ENCODE results near the gene VRK2.
A peak's percentile ranks its signal among the peaks of the same experiment; 100 is the strongest.
"Not testable (repeated sequence)": the region's sequence is repeated elsewhere in the genome, so short reads cannot be mapped to it uniquely, and the experiment has no call there.

VRK2 gene

DNA sequence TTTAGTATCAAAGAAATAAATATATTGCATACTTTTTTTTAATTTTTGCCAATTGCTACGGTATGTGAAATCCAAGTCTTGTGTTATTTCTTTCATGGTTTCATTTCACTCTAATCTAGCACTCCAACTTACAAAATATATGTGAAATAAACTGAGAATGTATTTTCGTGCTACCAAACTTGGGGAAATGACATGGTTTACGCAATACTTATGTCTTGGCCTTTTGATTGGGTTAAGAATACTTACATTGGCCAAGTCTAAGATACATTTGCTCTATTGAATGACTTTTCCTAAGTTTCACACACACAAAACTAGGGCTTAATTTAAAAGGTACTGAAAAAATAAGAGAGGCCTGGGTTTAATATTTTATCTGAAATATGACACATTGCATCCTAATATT is 80.5 kb downstream of the VRK2 start:
- H3K36me3 ChIP-seq (ENCODE audit: control insufficient read depth in 5 of 5, insufficient read depth in 5 of 5, low read length in 5 of 5), result peaks cover 0 to 14% (median 4%) of the 10 kb centered on the region in 5 donors
- peaks cover 3 to 27% (median 16%) of the 10 kb centered on the region in 5 donors for H3K4me1 ChIP-seq (ENCODE audit: control insufficient read depth in 5 of 5, insufficient read depth in 5 of 5, low read length in 5 of 5)
- no peak overlapping the region for H3K4me3 ChIP-seq (ENCODE audit: low read depth in 1 of 5, low read length in 5 of 5)
- no peaks in the 10 kb centered on the region for H3K9me3 ChIP-seq (ENCODE audit: control insufficient read depth in 5 of 5, low read length in 5 of 5)
- H3K9ac ChIP-seq (ENCODE audit: low read length in 5 of 5), result no peak overlapping the region
- H3K27me3 ChIP-seq (ENCODE audit: control insufficient read depth in 5 of 5, insufficient read depth in 4 of 5, low read length in 5 of 5), result no peaks in the 10 kb centered on the region
- H3K27ac ChIP-seq (ENCODE audit: low read depth, low read length), result no peak overlapping the region

DNA sequence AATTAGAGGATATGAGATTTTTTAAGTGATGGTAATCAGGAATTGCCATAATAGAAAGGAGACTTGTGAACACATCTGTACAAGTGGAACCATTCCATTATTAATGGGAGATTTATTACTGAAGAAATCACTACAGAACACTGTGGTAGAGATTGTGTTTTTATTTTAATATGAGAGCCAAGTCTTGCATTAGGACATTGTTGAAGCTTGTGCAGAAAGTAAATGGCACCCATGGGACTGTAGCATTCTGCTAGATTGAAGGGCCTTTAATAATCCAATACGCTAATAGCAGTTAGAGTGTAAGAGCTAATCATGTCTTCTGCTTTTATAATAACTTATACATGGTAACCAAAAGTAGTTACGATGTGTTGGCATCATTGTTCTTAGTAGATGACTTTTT is 83.6 kb downstream of the VRK2 start:
- Histone ChIP-seq H3K27me3 (ENCODE audit: control insufficient read depth in 5 of 5, insufficient read depth in 4 of 5, low read length in 5 of 5) (no peaks in the 10 kb centered on the region), H3K9ac (ENCODE audit: low read length in 5 of 5) (no peak overlapping the region), H3K4me1 (ENCODE audit: control insufficient read depth in 5 of 5, insufficient read depth in 5 of 5, low read length in 5 of 5) (peaks cover 3 to 28% (median 16%) of the 10 kb centered on the region in 5 donors), H3K27ac (ENCODE audit: low read depth, low read length) (no peak overlapping the region), H3K4me3 (ENCODE audit: low read depth in 1 of 5, low read length in 5 of 5) (no peak overlapping the region), H3K36me3 (ENCODE audit: control insufficient read depth in 5 of 5, insufficient read depth in 5 of 5, low read length in 5 of 5) (peaks cover 0 to 6% (median 2%) of the 10 kb centered on the region in 5 donors), H3K9me3 (ENCODE audit: control insufficient read depth in 5 of 5, low read length in 5 of 5) (no peaks in the 10 kb centered on the region)

DNA sequence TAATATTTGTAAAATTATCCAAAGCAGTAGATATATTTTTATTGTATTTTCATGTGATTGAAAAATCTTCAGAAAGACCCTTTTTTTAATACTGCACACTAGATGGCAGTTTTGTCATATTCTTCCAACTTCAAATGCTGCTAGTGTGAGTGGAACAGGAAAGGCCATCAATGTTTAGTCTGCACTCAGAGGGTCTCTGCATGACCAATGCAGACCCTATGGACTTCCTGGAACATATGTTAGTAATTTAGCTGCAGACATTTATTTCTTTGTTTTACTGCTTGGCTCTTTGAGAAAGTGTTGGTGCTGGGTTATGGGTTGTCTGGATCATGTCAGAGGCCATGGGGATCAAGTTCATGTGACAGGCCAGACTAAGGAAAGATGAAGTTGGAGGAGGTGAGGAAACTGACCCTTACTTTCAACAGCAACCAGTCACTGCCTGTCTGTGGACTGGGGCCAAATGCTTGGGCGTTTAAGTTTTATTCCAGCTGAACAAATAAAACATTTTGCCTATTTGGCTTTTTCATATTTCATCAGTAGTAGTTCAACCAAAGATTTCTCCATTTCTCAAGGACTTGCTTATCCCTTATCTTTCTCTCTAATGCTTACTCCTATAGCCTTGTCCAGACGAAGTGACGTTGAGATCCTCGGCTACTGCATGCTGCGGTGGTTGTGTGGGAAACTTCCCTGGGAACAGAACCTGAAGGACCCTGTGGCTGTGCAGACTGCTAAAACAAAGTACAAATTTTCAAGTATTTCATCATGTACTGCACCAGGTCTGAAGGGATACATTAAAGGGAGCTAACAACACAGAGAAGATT is 84.8 kb downstream of the VRK2 start:
- Histone ChIP-seq H3K9ac (ENCODE audit: low read length in 5 of 5) (peak overlapping the region in 2 of 5 donors; percentile 11 to 47), H3K27me3 (ENCODE audit: control insufficient read depth in 5 of 5, insufficient read depth in 4 of 5, low read length in 5 of 5) (no peaks in the 10 kb centered on the region), H3K4me3 (ENCODE audit: low read depth in 1 of 5, low read length in 5 of 5) (no peak overlapping the region), H3K27ac (ENCODE audit: low read depth, low read length) (no peak overlapping the region), H3K36me3 (ENCODE audit: control insufficient read depth in 5 of 5, insufficient read depth in 5 of 5, low read length in 5 of 5) (peaks cover 0 to 6% (median 2%) of the 10 kb centered on the region in 5 donors), H3K4me1 (ENCODE audit: control insufficient read depth in 5 of 5, insufficient read depth in 5 of 5, low read length in 5 of 5) (peaks cover 3 to 28% (median 16%) of the 10 kb centered on the region in 5 donors), H3K9me3 (ENCODE audit: control insufficient read depth in 5 of 5, low read length in 5 of 5) (no peaks in the 10 kb centered on the region)

DNA sequence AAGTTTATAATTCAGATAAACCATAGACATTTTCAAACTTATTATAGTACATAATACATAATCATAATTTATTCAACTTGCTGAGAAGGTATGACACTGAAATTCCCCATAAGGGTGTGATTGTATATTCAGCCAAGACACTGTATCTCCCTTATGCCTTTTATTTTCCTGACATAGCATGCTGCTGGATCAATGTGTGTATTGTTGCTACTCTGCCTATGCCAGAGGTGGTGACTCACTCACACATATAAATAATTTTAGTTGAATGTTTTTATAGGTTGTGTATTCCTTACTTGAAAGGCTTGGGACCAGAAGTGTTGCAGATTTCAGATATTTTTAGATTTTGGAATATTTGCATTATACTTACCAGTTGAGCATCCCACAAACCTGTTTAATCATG is 86.8 kb downstream of the VRK2 start:
- H3K9me3 ChIP-seq (ENCODE audit: control insufficient read depth in 5 of 5, low read length in 5 of 5), result no peaks in the 10 kb centered on the region
- peaks cover 3 to 31% (median 16%) of the 10 kb centered on the region in 5 donors for H3K4me1 ChIP-seq (ENCODE audit: control insufficient read depth in 5 of 5, insufficient read depth in 5 of 5, low read length in 5 of 5)
- H3K4me3 ChIP-seq (ENCODE audit: low read depth in 1 of 5, low read length in 5 of 5), result no peak overlapping the region
- H3K9ac ChIP-seq (ENCODE audit: low read length in 5 of 5), result no peak overlapping the region
- no peaks in the 10 kb centered on the region for H3K27me3 ChIP-seq (ENCODE audit: control insufficient read depth in 5 of 5, insufficient read depth in 4 of 5, low read length in 5 of 5)
- H3K27ac ChIP-seq (ENCODE audit: low read depth, low read length), result no peak overlapping the region
- H3K36me3 ChIP-seq (ENCODE audit: control insufficient read depth in 5 of 5, insufficient read depth in 5 of 5, low read length in 5 of 5), result peaks cover 0 to 6% (median 2%) of the 10 kb centered on the region in 5 donors

DNA sequence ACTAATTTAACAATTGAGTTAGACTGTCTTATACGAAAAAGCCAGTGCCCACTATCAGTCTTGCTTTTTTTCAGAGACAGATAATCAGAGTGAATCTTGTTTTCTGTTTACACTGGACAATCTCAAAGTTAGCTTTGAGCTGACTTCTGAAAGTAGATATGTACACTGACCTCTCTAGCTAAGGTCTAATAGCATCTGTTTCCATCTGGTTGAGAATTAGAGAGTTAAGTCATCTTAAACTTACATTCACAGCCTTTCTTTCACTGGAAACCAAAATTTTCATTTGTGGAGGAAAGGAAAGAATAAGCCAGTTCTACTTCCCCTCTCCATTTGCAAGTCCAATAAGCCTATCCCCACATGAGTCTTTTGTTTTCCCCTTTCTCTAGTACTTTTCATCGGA is 89.3 kb downstream of the VRK2 start:
- Histone ChIP-seq H3K9ac (ENCODE audit: low read length in 5 of 5) (no peak overlapping the region), H3K4me3 (ENCODE audit: low read depth in 1 of 5, low read length in 5 of 5) (no peak overlapping the region), H3K36me3 (ENCODE audit: control insufficient read depth in 5 of 5, insufficient read depth in 5 of 5, low read length in 5 of 5) (peaks cover 0 to 11% (median 2%) of the 10 kb centered on the region in 5 donors), H3K27me3 (ENCODE audit: control insufficient read depth in 5 of 5, insufficient read depth in 4 of 5, low read length in 5 of 5) (no peaks in the 10 kb centered on the region), H3K4me1 (ENCODE audit: control insufficient read depth in 5 of 5, insufficient read depth in 5 of 5, low read length in 5 of 5) (peaks cover 3 to 16% (median 10%) of the 10 kb centered on the region in 5 donors), H3K9me3 (ENCODE audit: control insufficient read depth in 5 of 5, low read length in 5 of 5) (no peaks in the 10 kb centered on the region), H3K27ac (ENCODE audit: low read depth, low read length) (no peak overlapping the region)

DNA sequence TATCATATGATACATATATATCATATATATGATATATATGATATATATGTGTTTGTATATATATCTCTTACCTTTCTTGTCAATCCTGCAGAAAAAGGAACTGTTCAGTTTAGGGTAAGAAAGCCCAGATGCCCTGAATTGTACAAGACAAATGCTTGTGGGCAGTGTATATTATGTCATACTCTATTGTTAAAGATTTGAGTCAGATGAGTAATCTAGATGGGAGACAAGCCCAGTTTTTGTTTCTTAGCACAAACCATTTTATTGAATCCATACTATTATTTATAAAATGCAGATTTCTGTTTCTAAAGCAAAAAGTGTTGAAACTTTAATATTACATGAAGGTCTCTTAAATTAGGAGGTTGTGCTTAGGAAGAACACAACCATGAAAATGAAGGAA is 90.6 kb downstream of the VRK2 start:
- Histone ChIP-seq H3K9me3 (ENCODE audit: control insufficient read depth in 5 of 5, low read length in 5 of 5) (no peaks in the 10 kb centered on the region), H3K4me1 (ENCODE audit: control insufficient read depth in 5 of 5, insufficient read depth in 5 of 5, low read length in 5 of 5) (peaks cover 0 to 3% (median 0%) of the 10 kb centered on the region in 5 donors), H3K27me3 (ENCODE audit: control insufficient read depth in 5 of 5, insufficient read depth in 4 of 5, low read length in 5 of 5) (no peaks in the 10 kb centered on the region), H3K36me3 (ENCODE audit: control insufficient read depth in 5 of 5, insufficient read depth in 5 of 5, low read length in 5 of 5) (peaks cover 0 to 11% (median 2%) of the 10 kb centered on the region in 5 donors), H3K27ac (ENCODE audit: low read depth, low read length) (no peak overlapping the region), H3K4me3 (ENCODE audit: low read depth in 1 of 5, low read length in 5 of 5) (no peak overlapping the region), H3K9ac (ENCODE audit: low read length in 5 of 5) (no peak overlapping the region)

DNA sequence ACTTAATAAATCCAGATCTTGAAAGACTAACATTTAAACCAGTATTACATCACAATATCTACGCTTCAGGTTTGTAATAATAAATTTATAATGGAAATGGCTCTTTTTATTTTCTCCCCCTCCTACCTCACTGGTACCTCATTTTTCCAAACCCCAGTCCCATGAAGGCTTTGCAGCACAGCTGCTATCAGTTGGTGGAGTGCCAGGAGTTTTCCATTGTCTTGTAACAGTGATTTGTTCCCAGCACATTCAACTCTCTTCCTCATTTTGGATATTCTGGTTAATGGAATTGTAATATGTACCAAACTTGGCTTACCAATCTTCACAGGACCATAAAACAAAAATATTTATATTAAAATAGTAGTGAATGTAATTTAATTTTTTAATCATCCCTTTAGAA is 91.2 kb downstream of the VRK2 start:
- Histone ChIP-seq H3K27me3 (ENCODE audit: control insufficient read depth in 5 of 5, insufficient read depth in 4 of 5, low read length in 5 of 5) (no peaks in the 10 kb centered on the region), H3K9ac (ENCODE audit: low read length in 5 of 5) (no peak overlapping the region), H3K4me3 (ENCODE audit: low read depth in 1 of 5, low read length in 5 of 5) (no peak overlapping the region), H3K36me3 (ENCODE audit: control insufficient read depth in 5 of 5, insufficient read depth in 5 of 5, low read length in 5 of 5) (peaks cover 0 to 15% (median 0%) of the 10 kb centered on the region in 5 donors), H3K27ac (ENCODE audit: low read depth, low read length) (no peak overlapping the region), H3K4me1 (ENCODE audit: control insufficient read depth in 5 of 5, insufficient read depth in 5 of 5, low read length in 5 of 5) (peaks cover 0 to 3% (median 0%) of the 10 kb centered on the region in 5 donors), H3K9me3 (ENCODE audit: control insufficient read depth in 5 of 5, low read length in 5 of 5) (no peaks in the 10 kb centered on the region)

DNA sequence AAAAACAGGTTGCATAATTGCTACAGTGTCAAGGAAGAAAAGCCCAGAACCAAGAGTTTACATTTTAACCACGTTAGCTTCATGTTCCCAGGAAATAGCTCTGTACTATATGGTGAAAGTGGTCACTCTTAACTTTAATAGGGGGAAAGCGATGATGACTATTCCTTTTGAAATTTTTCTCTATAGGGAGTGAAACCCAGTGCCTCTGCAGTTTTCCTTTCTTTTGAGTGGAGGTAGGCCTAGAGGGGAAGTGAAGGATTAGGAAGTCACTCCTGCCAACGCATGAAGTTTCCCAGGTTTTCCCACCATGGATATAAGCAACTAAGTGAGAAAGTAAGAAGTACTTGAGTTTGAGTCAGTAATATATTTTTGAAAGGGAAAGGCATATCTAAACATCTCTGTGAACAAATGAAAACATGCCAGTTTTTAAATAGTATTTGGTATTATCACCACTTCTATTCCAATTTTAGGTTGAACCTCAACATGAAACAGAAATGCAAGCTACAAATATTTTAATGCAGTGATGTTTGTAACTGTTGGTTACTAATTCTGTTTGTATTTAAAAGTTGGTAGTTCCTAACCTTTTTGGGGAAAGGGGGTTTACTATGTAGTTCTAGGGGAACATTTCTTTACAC is 91.9 kb downstream of the VRK2 start:
- Histone ChIP-seq H3K27me3 (ENCODE audit: control insufficient read depth in 5 of 5, insufficient read depth in 4 of 5, low read length in 5 of 5) (no peaks in the 10 kb centered on the region), H3K9ac (ENCODE audit: low read length in 5 of 5) (no peak overlapping the region), H3K4me3 (ENCODE audit: low read depth in 1 of 5, low read length in 5 of 5) (no peak overlapping the region), H3K36me3 (ENCODE audit: control insufficient read depth in 5 of 5, insufficient read depth in 5 of 5, low read length in 5 of 5) (peaks cover 0 to 15% (median 3%) of the 10 kb centered on the region in 5 donors), H3K9me3 (ENCODE audit: control insufficient read depth in 5 of 5, low read length in 5 of 5) (no peaks in the 10 kb centered on the region), H3K4me1 (ENCODE audit: control insufficient read depth in 5 of 5, insufficient read depth in 5 of 5, low read length in 5 of 5) (peaks cover 0 to 3% (median 0%) of the 10 kb centered on the region in 5 donors), H3K27ac (ENCODE audit: low read depth, low read length) (no peak overlapping the region)

DNA sequence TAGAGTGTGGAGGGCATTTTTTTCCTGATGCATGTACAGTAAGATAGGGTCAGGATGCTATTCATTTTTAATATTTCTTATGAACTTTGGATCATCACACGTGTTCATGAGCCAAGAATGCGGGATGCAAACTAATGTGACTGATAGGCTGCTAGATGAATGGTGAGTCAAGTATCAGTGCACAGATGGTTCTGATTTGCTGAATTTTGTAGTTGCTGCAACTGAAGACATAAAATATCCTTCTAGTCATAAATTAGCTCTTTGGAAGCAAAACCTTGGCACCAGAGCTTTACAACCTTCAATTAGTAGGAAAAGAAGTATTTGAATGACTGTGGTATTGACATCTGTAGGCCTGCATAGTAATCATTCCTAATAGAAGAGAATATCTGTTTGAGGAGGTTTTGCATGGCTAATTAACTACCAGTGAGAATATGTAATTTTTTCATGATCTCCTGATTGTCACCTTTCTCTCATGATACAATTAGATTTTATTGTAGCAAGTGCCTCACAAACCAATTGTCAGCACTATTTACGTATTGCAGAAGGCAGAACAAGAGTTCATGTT is 94.0 kb downstream of the VRK2 start:
- Histone ChIP-seq H3K4me1 (ENCODE audit: control insufficient read depth in 5 of 5, insufficient read depth in 5 of 5, low read length in 5 of 5) (peaks cover 0 to 3% (median 0%) of the 10 kb centered on the region in 5 donors), H3K36me3 (ENCODE audit: control insufficient read depth in 5 of 5, insufficient read depth in 5 of 5, low read length in 5 of 5) (peaks cover 0 to 14% (median 4%) of the 10 kb centered on the region in 5 donors), H3K4me3 (ENCODE audit: low read depth in 1 of 5, low read length in 5 of 5) (no peak overlapping the region), H3K9me3 (ENCODE audit: control insufficient read depth in 5 of 5, low read length in 5 of 5) (no peaks in the 10 kb centered on the region), H3K27ac (ENCODE audit: low read depth, low read length) (no peak overlapping the region), H3K27me3 (ENCODE audit: control insufficient read depth in 5 of 5, insufficient read depth in 4 of 5, low read length in 5 of 5) (no peaks in the 10 kb centered on the region), H3K9ac (ENCODE audit: low read length in 5 of 5) (no peak overlapping the region)

DNA sequence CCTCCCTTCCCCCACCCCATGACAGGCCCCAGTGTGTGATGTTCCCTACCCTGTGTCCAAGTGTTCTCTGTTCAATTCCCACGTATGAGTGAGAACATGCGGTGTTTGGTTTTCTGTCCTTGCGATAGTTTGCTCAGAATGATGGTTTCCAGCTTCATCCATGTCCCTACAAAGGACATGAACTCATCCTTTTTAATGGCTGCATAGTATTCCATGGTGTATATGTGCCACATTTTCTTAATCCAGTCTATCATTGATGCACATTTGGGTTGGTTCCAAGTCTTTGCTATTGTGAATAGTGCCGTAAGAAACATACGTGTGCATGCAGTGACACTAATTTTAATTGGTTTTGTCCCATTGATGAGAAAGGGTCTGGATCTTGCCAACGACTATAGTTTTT is 99.2 kb downstream of the VRK2 start:
- H3K9ac ChIP-seq (ENCODE audit: low read length in 5 of 5); H3K9me3 ChIP-seq (ENCODE audit: control insufficient read depth in 5 of 5, low read length in 5 of 5); H3K4me3 ChIP-seq (ENCODE audit: low read depth in 1 of 5, low read length in 5 of 5); H3K27ac ChIP-seq (ENCODE audit: low read depth, low read length); H3K27me3 ChIP-seq (ENCODE audit: control insufficient read depth in 5 of 5, insufficient read depth in 4 of 5, low read length in 5 of 5); H3K4me1 ChIP-seq (ENCODE audit: control insufficient read depth in 5 of 5, insufficient read depth in 5 of 5, low read length in 5 of 5): not testable (repeated sequence)
- H3K36me3 ChIP-seq (ENCODE audit: control insufficient read depth in 5 of 5, insufficient read depth in 5 of 5, low read length in 5 of 5), result peaks cover 2 to 22% (median 10%) of the 10 kb centered on the region in 5 donors
